SK-N-SH (cell line): ENCODE results near the gene HSPH1. TPM values are rescaled to one million over a fixed set of nuclear protein-coding genes. Genes with fewer than 3 reads are reported as not detected.

Source experiments
- CTCF ChIA-PET: fragments of 300-600, 350-600 bp; formaldehyde crosslinking; extraction: SDS; loops from one replicate; lab custom pipeline; 2021; lab: Yijun Ruan, JAX
- POLR2A ChIA-PET: fragments of 350-600 bp; sonication (Branson Sonifier 250); formaldehyde crosslinking; extraction: SDS; loops from one replicate; lab custom pipeline; 2020; ENCODE audit warnings: antibody characterized with exemption, inconsistent platforms; lab: Yijun Ruan, JAX
- DNase-seq: peaks from one replicate; pipeline ENCODE4 v3.0.0; 2012
- H2AFZ ChIP-seq: fragments of 200-600 bp; sonication (generic); 2 replicates; pipeline ENCODE4 v1.8.1; 2016; ENCODE audit warnings: antibody characterized with exemption, mild to moderate bottlenecking, low read depth
- H3F3A ChIP-seq: fragments of 200-600 bp; sonication (generic); replicated peaks from 2 replicates; pipeline ENCODE3; 2016; ENCODE audit warnings: antibody characterized with exemption, mild to moderate bottlenecking; ENCODE audit not compliant: insufficient read depth
- H3K27ac ChIP-seq, 2 experiments: fragments of 200-500 bp in 1 of 2; fragments of 200-600 bp in 1 of 2; sonication (Bioruptor generic) in 1 of 2; sonication (generic), shearing (Covaris generic) in 1 of 2; 2 replicates each; pipeline versions ENCODE4 v1.5.1 to v1.6.1; 2014 to 2016; ENCODE audit warnings: low read depth in 2 of 2, inconsistent platforms in 1 of 2, low read length in 1 of 2, mild to moderate bottlenecking in 1 of 2, mixed read lengths in 1 of 2
- H3K27me3 ChIP-seq: fragments of 200-600 bp; sonication (generic), shearing (Covaris generic); 2 replicates; pipeline ENCODE4 v1.6.1; 2016; ENCODE audit warnings: mixed run types; ENCODE audit not compliant: insufficient read depth
- H3K36me3 ChIP-seq, 2 experiments: fragments of 200-500 bp in 1 of 2; fragments of 200-600 bp in 1 of 2; sonication (Bioruptor generic) in 1 of 2; sonication (generic) in 1 of 2; replicated peaks in 1 of 2; 2 replicates each; pipeline versions ENCODE3 to v1.5.1; 2014 to 2016; ENCODE audit warnings: low read length in 1 of 2, mild to moderate bottlenecking in 1 of 2; ENCODE audit not compliant: insufficient read depth in 2 of 2, control insufficient read depth in 1 of 2
- H3K4me1 ChIP-seq, 2 experiments: fragments of 200-500 bp in 1 of 2; fragments of 200-600 bp in 1 of 2; sonication (Bioruptor generic) in 1 of 2; sonication (generic), shearing (Covaris generic) in 1 of 2; 2 replicates each; pipeline versions ENCODE4 v1.5.1 to v1.6.1; 2014 to 2016; ENCODE audit warnings: low read depth in 1 of 2, low read length in 1 of 2, mixed run types in 1 of 2; ENCODE audit not compliant: insufficient read depth in 2 of 2, control insufficient read depth in 1 of 2
- H3K4me2 ChIP-seq: fragments of 200-600 bp; sonication (generic), shearing (Covaris generic); 2 replicates; pipeline ENCODE4 v1.6.1; 2017; ENCODE audit warnings: mixed run types
- H3K4me3 ChIP-seq, 2 experiments: fragments of 200-500 bp in 1 of 2; fragments of 200-600 bp in 1 of 2; sonication (Bioruptor generic) in 1 of 2; sonication (generic), shearing (Covaris generic) in 1 of 2; 2 replicates each; pipeline versions ENCODE4 v1.5.1 to v1.8.1; 2014 to 2016; ENCODE audit warnings: low read depth in 2 of 2, inconsistent platforms in 1 of 2, low read length in 1 of 2, mild to moderate bottlenecking in 1 of 2, mixed read lengths in 1 of 2, moderate library complexity in 1 of 2
- H3K79me2 ChIP-seq: fragments of 200-600 bp; sonication (generic); 2 replicates; pipeline ENCODE4 v1.8.1; 2017; ENCODE audit warnings: mild to moderate bottlenecking; ENCODE audit not compliant: insufficient read depth
- H3K9ac ChIP-seq: fragments of 200-600 bp; sonication (generic); 2 replicates; pipeline ENCODE4 v1.6.1; 2017; ENCODE audit warnings: mixed run types
- H3K9me2 ChIP-seq: fragments of 200-600 bp; sonication (generic); 2 replicates; pipeline ENCODE4 v1.6.1; 2017; ENCODE audit warnings: mixed run types
- H3K9me3 ChIP-seq: fragments of 200-600 bp; sonication (generic); 2 replicates; pipeline ENCODE4 v1.6.1; 2017; ENCODE audit warnings: mixed run types, mild to moderate bottlenecking, moderate library complexity
- H4K20me1 ChIP-seq: fragments of 200-600 bp; sonication (generic); 2 replicates; pipeline ENCODE4 v1.6.1; 2017; ENCODE audit warnings: mild to moderate bottlenecking, mixed run types; ENCODE audit not compliant: insufficient read depth
- CHD2 ChIP-seq: fragments of 150-350 bp; IDR thresholded peaks from 2 replicates; pipeline ENCODE4 v1.6.1; 2018; ENCODE audit warnings: low read length; ENCODE audit not compliant: partially characterized antibody
- ELF1 ChIP-seq: IDR thresholded peaks from 2 replicates; pipeline ENCODE4 v1.4.0; 2012
- EP300 ChIP-seq, 2 experiments: IDR thresholded peaks; 2 replicates each; pipeline versions ENCODE4 v1.4.0 to v1.6.1; 2012; ENCODE audit warnings: borderline replicate concordance in 1 of 2, low read depth in 1 of 2, low read length in 1 of 2
- FOXJ3 ChIP-seq: sonication (generic); formaldehyde crosslinking; IDR thresholded peaks from 2 replicates; pipeline ENCODE4 v1.5.1; 2020; ENCODE audit warnings: mild to moderate bottlenecking, missing genetic modification reagents
- FOXM1 ChIP-seq: IDR thresholded peaks from 2 replicates; pipeline ENCODE4 v1.4.0; 2012; ENCODE audit warnings: low read depth, mild to moderate bottlenecking
- GABPA ChIP-seq: IDR thresholded peaks from 2 replicates; pipeline ENCODE4 v1.4.0; 2012; ENCODE audit warnings: low read depth, mild to moderate bottlenecking
- GATA2 ChIP-seq: sonication (generic); formaldehyde crosslinking; IDR thresholded peaks from 2 replicates; pipeline ENCODE4 v1.5.0; 2020; ENCODE audit warnings: mild to moderate bottlenecking, missing genetic modification reagents
- JUND ChIP-seq: IDR thresholded peaks from 2 replicates; pipeline ENCODE4 v1.4.0; 2012
- MEF2A ChIP-seq: IDR thresholded peaks from 2 replicates; pipeline ENCODE4 v1.4.0; 2012; ENCODE audit warnings: low read depth, borderline replicate concordance
- NRF1 ChIP-seq: IDR thresholded peaks from 2 replicates; pipeline ENCODE4 v1.6.1; 2012; ENCODE audit warnings: low read depth, mild to moderate bottlenecking, low read length
- POLR2AphosphoS5 ChIP-seq: IDR thresholded peaks from 2 replicates; pipeline ENCODE4 v1.6.1; 2012; ENCODE audit warnings: low read depth, low read length
- RAD21 ChIP-seq: IDR thresholded peaks from 2 replicates; pipeline ENCODE4 v1.6.1; 2012; ENCODE audit warnings: mild to moderate bottlenecking, low read length
- RFX5 ChIP-seq: IDR thresholded peaks from 2 replicates; pipeline ENCODE4 v1.6.1; 2012; ENCODE audit warnings: mild to moderate bottlenecking, improper control_type of control experiment, low read length
- SIN3A ChIP-seq: IDR thresholded peaks from 2 replicates; pipeline ENCODE4 v1.6.1; 2012; ENCODE audit warnings: low read depth, mild to moderate bottlenecking, low read length, moderate library complexity, borderline replicate concordance
- SMC3 ChIP-seq: IDR thresholded peaks from 2 replicates; pipeline ENCODE4 v1.6.1; 2012; ENCODE audit warnings: low read depth, low read length, improper control_type of control experiment
- USF1 ChIP-seq: IDR thresholded peaks from 2 replicates; pipeline ENCODE4 v1.4.0; 2012; ENCODE audit warnings: low read depth, borderline replicate concordance
- ZBTB33 ChIP-seq: IDR thresholded peaks from 2 replicates; pipeline ENCODE4 v1.4.0; 2012; ENCODE audit warnings: low read depth, borderline replicate concordance
- WGBS: methylation state at CpG from one replicate; pipeline ENCODE4 v1.1.6; 2017; ENCODE audit warnings: low lambda C conversion rate; 5-methylcytosine and 5-hydroxymethylcytosine counted together
- polyA plus RNA-seq, 3 experiments: library from polyadenylated mRNA; depleted of rRNA; stranded (reverse); fragments of >200 nt; gene quantifications; 2 replicates each; pipeline ENCODE4 v1.2.3, GENCODE V29; 2012
- TF ChIP-seq, protein P1 (sequence below): fragments of 200-600 bp; sonication (generic); IDR thresholded peaks from 2 replicates; pipeline ENCODE4 v1.6.1; 2017; ENCODE audit warnings: antibody characterized with exemption, mild to moderate bottlenecking, moderate library complexity
- TF ChIP-seq, protein P2 (sequence below): fragments of 150-350 bp; IDR thresholded peaks from 2 replicates; pipeline ENCODE4 v1.6.1; 2016; ENCODE audit warnings: mild to moderate bottlenecking, low read depth, low read length
- TF ChIP-seq, protein P3 (sequence below): IDR thresholded peaks from 2 replicates; pipeline ENCODE4 v1.6.1; 2012; ENCODE audit warnings: mild to moderate bottlenecking, low read depth, low read length, moderate library complexity

HSPH1 gene
- polyA plus RNA-seq, 1 of the 3 experiments (the other 2 are of a cell fraction) = 32.8 TPM

DNA sequence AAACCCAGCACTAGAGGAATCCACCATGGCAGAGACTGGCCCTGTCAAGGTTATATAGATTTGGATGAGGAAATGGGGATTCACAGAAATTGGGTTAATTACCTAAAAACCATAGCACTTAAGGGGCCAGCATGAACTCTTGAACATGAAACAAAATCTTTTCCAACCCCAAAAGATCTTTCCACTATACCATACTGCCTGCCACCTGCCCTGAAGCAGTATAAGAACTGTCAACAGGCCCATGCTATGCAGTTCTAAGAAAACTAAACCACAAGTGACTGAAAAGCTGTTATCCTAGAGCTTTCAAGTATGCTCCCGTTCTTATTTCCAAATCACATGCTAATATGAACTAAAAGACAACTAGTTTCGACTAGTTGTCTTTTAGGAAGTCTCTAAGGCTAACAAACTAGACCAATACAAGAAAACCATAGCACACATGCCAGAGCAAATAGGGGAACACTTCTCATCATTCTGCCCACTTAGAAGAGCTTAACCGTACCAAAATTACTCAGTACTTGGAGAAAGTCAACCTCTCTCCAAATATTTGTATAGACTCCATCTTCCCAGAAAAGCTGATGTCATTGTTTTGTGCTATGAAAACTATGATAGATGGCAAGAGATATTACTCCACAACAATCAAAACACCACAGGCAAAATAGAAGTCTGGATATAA is 27.5 kb downstream of the HSPH1 start:
- no peak overlapping the region for H3K4me2 ChIP-seq
- H3K36me3 ChIP-seq = peaks cover 39 to 51% of the 10 kb centered on the region in 2 experiments
- peaks cover 5% of the 10 kb centered on the region for H3F3A ChIP-seq
- no peaks in the 10 kb centered on the region for H3K9me3 ChIP-seq
- H3K9me2 ChIP-seq = no peaks in the 10 kb centered on the region
- ChIA-PET POLR2A (no interaction called here), CTCF (interaction anchor here (1.0 to 2.3 kb wide), 2 partner anchors 11 to 68 kb away, joined by 3 to 7 read pairs; no protein-coding TSS in a partner anchor)
- H3K4me3 ChIP-seq = no peak overlapping the region
- H4K20me1 ChIP-seq = no peaks in the 10 kb centered on the region
- H3K27me3 ChIP-seq = no peaks in the 10 kb centered on the region
- DNase-seq = no peak
- H3K4me1 ChIP-seq = no peaks in the 10 kb centered on the region
- no peak overlapping the region for H2AFZ ChIP-seq
- H3K27ac ChIP-seq = no peak overlapping the region
- 95% methylated on average over 3 of the region's 3 CpGs for WGBS
- no peak overlapping the region for H3K9ac ChIP-seq
- no peak for TF ChIP-seq NRF1
- no peak for TF ChIP-seq GABPA
- TF ChIP-seq, protein P1, sequence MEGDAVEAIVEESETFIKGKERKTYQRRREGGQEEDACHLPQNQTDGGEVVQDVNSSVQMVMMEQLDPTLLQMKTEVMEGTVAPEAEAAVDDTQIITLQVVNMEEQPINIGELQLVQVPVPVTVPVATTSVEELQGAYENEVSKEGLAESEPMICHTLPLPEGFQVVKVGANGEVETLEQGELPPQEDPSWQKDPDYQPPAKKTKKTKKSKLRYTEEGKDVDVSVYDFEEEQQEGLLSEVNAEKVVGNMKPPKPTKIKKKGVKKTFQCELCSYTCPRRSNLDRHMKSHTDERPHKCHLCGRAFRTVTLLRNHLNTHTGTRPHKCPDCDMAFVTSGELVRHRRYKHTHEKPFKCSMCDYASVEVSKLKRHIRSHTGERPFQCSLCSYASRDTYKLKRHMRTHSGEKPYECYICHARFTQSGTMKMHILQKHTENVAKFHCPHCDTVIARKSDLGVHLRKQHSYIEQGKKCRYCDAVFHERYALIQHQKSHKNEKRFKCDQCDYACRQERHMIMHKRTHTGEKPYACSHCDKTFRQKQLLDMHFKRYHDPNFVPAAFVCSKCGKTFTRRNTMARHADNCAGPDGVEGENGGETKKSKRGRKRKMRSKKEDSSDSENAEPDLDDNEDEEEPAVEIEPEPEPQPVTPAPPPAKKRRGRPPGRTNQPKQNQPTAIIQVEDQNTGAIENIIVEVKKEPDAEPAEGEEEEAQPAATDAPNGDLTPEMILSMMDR = no peak
- TF ChIP-seq JUND = no peak
- no peak for TF ChIP-seq SIN3A
- no peak for TF ChIP-seq RFX5
- TF ChIP-seq GATA2 (CRISPR knock-in tag) = no peak
- TF ChIP-seq, protein P2, sequence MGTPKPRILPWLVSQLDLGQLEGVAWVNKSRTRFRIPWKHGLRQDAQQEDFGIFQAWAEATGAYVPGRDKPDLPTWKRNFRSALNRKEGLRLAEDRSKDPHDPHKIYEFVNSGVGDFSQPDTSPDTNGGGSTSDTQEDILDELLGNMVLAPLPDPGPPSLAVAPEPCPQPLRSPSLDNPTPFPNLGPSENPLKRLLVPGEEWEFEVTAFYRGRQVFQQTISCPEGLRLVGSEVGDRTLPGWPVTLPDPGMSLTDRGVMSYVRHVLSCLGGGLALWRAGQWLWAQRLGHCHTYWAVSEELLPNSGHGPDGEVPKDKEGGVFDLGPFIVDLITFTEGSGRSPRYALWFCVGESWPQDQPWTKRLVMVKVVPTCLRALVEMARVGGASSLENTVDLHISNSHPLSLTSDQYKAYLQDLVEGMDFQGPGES = no peak
- no peak for TF ChIP-seq POLR2AphosphoS5
- TF ChIP-seq EP300 (IDR thresholded peaks at IDR 0.05; ENCODE audit: borderline replicate concordance in 1 of 2, low read depth in 1 of 2, low read length in 1 of 2) = no peak
- TF ChIP-seq FOXM1 = no peak
- no peak for TF ChIP-seq ZBTB33
- TF ChIP-seq RAD21 = no peak
- TF ChIP-seq SMC3 = no peak
- TF ChIP-seq CHD2 = no peak
- no peak for TF ChIP-seq FOXJ3 (CRISPR knock-in tag)
- TF ChIP-seq, protein P3, sequence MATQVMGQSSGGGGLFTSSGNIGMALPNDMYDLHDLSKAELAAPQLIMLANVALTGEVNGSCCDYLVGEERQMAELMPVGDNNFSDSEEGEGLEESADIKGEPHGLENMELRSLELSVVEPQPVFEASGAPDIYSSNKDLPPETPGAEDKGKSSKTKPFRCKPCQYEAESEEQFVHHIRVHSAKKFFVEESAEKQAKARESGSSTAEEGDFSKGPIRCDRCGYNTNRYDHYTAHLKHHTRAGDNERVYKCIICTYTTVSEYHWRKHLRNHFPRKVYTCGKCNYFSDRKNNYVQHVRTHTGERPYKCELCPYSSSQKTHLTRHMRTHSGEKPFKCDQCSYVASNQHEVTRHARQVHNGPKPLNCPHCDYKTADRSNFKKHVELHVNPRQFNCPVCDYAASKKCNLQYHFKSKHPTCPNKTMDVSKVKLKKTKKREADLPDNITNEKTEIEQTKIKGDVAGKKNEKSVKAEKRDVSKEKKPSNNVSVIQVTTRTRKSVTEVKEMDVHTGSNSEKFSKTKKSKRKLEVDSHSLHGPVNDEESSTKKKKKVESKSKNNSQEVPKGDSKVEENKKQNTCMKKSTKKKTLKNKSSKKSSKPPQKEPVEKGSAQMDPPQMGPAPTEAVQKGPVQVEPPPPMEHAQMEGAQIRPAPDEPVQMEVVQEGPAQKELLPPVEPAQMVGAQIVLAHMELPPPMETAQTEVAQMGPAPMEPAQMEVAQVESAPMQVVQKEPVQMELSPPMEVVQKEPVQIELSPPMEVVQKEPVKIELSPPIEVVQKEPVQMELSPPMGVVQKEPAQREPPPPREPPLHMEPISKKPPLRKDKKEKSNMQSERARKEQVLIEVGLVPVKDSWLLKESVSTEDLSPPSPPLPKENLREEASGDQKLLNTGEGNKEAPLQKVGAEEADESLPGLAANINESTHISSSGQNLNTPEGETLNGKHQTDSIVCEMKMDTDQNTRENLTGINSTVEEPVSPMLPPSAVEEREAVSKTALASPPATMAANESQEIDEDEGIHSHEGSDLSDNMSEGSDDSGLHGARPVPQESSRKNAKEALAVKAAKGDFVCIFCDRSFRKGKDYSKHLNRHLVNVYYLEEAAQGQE = no peak
- TF ChIP-seq MEF2A = no peak
- no peak for TF ChIP-seq ELF1
- TF ChIP-seq USF1 = no peak
- TF ChIP-seq, all 33 proteins: peak for 0
- no peaks in the 10 kb centered on the region for H3K79me2 ChIP-seq
